ENCODE data around the gene RSPH1.

Gene RSPH1

DNA sequence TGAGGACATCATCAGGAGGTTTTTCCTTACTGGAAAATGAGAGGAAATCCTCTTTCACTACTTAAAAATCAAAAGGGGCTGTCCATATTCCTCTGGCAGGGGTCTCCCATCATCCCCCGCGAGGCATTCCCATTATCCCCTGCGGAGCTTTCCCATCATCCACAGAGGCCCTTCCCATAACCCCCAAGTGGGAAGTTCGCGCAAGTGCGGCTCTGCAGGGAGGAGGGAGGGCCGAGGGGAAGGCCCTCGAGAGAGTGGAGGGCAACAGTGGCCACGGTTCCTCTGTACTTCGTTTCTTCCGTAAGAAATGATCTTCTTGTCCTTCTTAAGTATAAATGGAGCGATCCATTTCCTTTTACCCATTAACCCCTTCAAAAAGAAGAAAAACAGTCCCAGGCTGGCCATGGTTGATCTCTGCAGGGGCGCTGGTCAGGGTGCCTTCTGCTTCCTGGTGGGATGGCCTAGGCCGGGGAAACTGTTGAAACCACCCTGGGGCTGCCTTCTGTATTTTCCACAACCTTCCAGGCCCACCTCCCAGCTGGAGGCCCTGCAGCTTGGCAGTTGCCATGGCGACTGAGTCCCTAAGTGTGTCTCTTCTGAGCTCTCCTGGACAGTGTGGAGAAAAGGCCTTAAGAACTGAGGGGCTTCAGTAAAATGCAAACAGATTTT lies 3.6 kb upstream of the RSPH1 start:
- H3K36me3 ChIP-seq (ENCODE audit: insufficient read depth, low read length) = no peaks in the 10 kb centered on the region
- no peaks in the 10 kb centered on the region for H3K9me2 ChIP-seq (replicated peaks; ENCODE audit: low read depth, low read length)
- TF ChIP-seq, protein P1, sequence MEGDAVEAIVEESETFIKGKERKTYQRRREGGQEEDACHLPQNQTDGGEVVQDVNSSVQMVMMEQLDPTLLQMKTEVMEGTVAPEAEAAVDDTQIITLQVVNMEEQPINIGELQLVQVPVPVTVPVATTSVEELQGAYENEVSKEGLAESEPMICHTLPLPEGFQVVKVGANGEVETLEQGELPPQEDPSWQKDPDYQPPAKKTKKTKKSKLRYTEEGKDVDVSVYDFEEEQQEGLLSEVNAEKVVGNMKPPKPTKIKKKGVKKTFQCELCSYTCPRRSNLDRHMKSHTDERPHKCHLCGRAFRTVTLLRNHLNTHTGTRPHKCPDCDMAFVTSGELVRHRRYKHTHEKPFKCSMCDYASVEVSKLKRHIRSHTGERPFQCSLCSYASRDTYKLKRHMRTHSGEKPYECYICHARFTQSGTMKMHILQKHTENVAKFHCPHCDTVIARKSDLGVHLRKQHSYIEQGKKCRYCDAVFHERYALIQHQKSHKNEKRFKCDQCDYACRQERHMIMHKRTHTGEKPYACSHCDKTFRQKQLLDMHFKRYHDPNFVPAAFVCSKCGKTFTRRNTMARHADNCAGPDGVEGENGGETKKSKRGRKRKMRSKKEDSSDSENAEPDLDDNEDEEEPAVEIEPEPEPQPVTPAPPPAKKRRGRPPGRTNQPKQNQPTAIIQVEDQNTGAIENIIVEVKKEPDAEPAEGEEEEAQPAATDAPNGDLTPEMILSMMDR (conservative IDR thresholded peaks at IDR 0.05; ENCODE audit: low read length) = no peak
- no peak for TF ChIP-seq EZH2phosphoT487 (IDR thresholded peaks at IDR 0.05; ENCODE audit: borderline replicate concordance)
- no peak overlapping the region for H3K9ac ChIP-seq (ENCODE audit: low read depth, low read length, poor library complexity, severe bottlenecking)
- H3K27me3 ChIP-seq (ENCODE audit: insufficient read depth, low read length, poor library complexity, severe bottlenecking) = no peaks in the 10 kb centered on the region
- H3F3A ChIP-seq (ENCODE audit: low read depth) = peaks cover 18% of the 10 kb centered on the region
- H3K4me3 ChIP-seq (ENCODE audit: low read length, poor library complexity, severe bottlenecking) = no peak overlapping the region
- peaks cover 58% of the 10 kb centered on the region for H3K4me1 ChIP-seq (ENCODE audit: insufficient read depth, low read length, poor library complexity, severe bottlenecking)
- no peaks in the 10 kb centered on the region for H4K20me1 ChIP-seq (ENCODE audit: insufficient read depth, low read length, poor library complexity, severe bottlenecking)
- no peak overlapping the region for H3K4me2 ChIP-seq (ENCODE audit: low read depth, low read length, poor library complexity, severe bottlenecking)
- H3K79me2 ChIP-seq (ENCODE audit: insufficient read depth, low read length) = no peaks in the 10 kb centered on the region; the same call in 1 of the 2 replicates
- no peak overlapping the region for H2AFZ ChIP-seq (ENCODE audit: low read length)
- H3K9me3 ChIP-seq (ENCODE audit: insufficient read depth, low read depth, low read length) = no peaks in the 10 kb centered on the region

DNA sequence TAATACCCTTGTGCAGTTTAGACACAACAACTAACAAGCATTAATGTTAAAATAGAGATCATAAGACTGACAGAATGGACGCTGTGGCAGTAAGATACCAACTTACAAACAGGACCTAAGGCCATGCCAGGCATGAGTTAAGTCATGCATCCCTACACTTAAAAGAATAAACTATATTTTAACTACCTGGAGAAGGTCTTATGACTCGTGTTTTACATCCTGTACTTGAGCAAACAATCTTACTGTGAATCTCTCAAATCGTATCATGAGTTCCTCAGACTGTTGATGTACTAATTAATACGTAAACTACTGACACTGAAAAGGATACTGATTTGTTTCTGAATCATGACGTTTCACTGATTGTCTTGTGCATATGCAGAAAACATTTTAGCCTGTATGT lies 2.0 kb upstream of the RSPH1 start:
- Histone ChIP-seq H3K79me2 (ENCODE audit: insufficient read depth, low read length) (no peaks in the 10 kb centered on the region; the same call in 1 of the 2 replicates), H3K36me3 (ENCODE audit: insufficient read depth, low read length) (no peaks in the 10 kb centered on the region), H2AFZ (ENCODE audit: low read length) (no peak overlapping the region), H3K27me3 (ENCODE audit: insufficient read depth, low read length, poor library complexity, severe bottlenecking) (no peaks in the 10 kb centered on the region), H3K4me2 (ENCODE audit: low read depth, low read length, poor library complexity, severe bottlenecking) (peak overlapping the region; percentile 80), H3K9me3 (ENCODE audit: insufficient read depth, low read depth, low read length) (no peaks in the 10 kb centered on the region), H3K4me3 (ENCODE audit: low read length, poor library complexity, severe bottlenecking) (no peak overlapping the region), H3F3A (ENCODE audit: low read depth) (peaks cover 8% of the 10 kb centered on the region; the same call in 1 of the 2 replicates), H3K9ac (ENCODE audit: low read depth, low read length, poor library complexity, severe bottlenecking) (peak overlapping the region; percentile 2), H3K4me1 (ENCODE audit: insufficient read depth, low read length, poor library complexity, severe bottlenecking) (peaks cover 44% of the 10 kb centered on the region), H4K20me1 (ENCODE audit: insufficient read depth, low read length, poor library complexity, severe bottlenecking) (no peaks in the 10 kb centered on the region), H3K9me2 (replicated peaks; ENCODE audit: low read depth, low read length) (no peaks in the 10 kb centered on the region)
- no peak for TF ChIP-seq EZH2phosphoT487 (IDR thresholded peaks at IDR 0.05; ENCODE audit: borderline replicate concordance)
- TF ChIP-seq, protein P1 (conservative IDR thresholded peaks at IDR 0.05; ENCODE audit: low read length) = no peak

DNA sequence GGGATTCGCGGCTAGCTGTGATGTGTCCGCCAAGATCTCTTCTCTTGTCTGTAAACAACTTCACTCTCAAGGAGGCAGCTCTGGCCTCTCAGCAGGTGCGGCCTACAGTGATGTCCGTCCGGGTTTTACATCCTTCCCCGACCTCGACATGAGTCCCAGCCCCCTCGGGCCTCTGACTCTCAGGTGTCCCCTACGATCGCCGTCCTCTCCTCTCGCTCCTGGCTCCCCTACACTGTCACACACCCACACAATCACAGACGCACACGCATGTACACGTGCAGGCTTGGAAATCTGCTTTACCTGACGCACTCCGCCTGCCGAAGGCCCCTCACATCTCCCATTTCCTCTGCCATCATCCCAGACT lies 797 bp upstream of the RSPH1 start:
- Histone ChIP-seq H3K4me2 (ENCODE audit: low read depth, low read length, poor library complexity, severe bottlenecking) (peak overlapping the region; percentile 80), H3K4me3 (ENCODE audit: low read length, poor library complexity, severe bottlenecking) (peak overlapping the region; percentile 79), H2AFZ (ENCODE audit: low read length) (peak overlapping the region; percentile 71; the same call in 1 of the 2 replicates), H3K27me3 (ENCODE audit: insufficient read depth, low read length, poor library complexity, severe bottlenecking) (no peaks in the 10 kb centered on the region), H3K9ac (ENCODE audit: low read depth, low read length, poor library complexity, severe bottlenecking) (peak overlapping the region; percentile 79), H4K20me1 (ENCODE audit: insufficient read depth, low read length, poor library complexity, severe bottlenecking) (no peaks in the 10 kb centered on the region), H3K9me3 (ENCODE audit: insufficient read depth, low read depth, low read length) (no peaks in the 10 kb centered on the region), H3K4me1 (ENCODE audit: insufficient read depth, low read length, poor library complexity, severe bottlenecking) (peaks cover 36% of the 10 kb centered on the region), H3K79me2 (ENCODE audit: insufficient read depth, low read length) (no peaks in the 10 kb centered on the region; the same call in 1 of the 2 replicates), H3K9me2 (replicated peaks; ENCODE audit: low read depth, low read length) (no peaks in the 10 kb centered on the region), H3F3A (ENCODE audit: low read depth) (0 out of 2 replicates have a peak, but pooled peaks cover 6% of the 10 kb centered on the region), H3K36me3 (ENCODE audit: insufficient read depth, low read length) (no peaks in the 10 kb centered on the region)
- TF ChIP-seq EZH2phosphoT487 (IDR thresholded peaks at IDR 0.05; ENCODE audit: borderline replicate concordance) = no peak

DNA sequence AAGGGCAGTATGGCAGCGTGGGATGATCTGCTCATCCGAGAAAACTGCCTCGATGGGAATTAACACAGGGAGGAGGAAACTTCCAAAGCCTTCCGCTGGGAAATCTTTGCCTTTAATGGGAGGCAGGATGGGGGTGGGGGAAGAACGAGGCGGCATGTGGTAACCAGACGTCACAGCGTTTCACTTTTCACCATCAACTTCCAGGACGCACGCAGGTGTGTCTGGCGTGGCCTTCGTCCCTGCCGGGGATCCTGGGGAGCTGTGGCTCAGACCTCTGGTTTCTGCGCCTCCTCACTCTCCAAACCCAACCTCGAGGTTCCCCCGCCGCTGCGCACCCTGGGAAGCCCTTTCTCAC lies 282 bp downstream of the RSPH1 start:
- no peaks in the 10 kb centered on the region for H3K27me3 ChIP-seq (ENCODE audit: insufficient read depth, low read length, poor library complexity, severe bottlenecking)
- H2AFZ ChIP-seq (ENCODE audit: low read length) = no peak overlapping the region
- peaks cover 36% of the 10 kb centered on the region for H3K4me1 ChIP-seq (ENCODE audit: insufficient read depth, low read length, poor library complexity, severe bottlenecking)
- H3K4me2 ChIP-seq (ENCODE audit: low read depth, low read length, poor library complexity, severe bottlenecking) = peak overlapping the region; percentile 77
- peak overlapping the region; percentile 23 for H3K9ac ChIP-seq (ENCODE audit: low read depth, low read length, poor library complexity, severe bottlenecking)
- no peaks in the 10 kb centered on the region for H3K9me3 ChIP-seq (ENCODE audit: insufficient read depth, low read depth, low read length)
- no peaks in the 10 kb centered on the region for H4K20me1 ChIP-seq (ENCODE audit: insufficient read depth, low read length, poor library complexity, severe bottlenecking)
- TF ChIP-seq, protein P1 (conservative IDR thresholded peaks at IDR 0.05; ENCODE audit: low read length) = no peak
- TF ChIP-seq EZH2phosphoT487 (IDR thresholded peaks at IDR 0.05; ENCODE audit: borderline replicate concordance) = no peak
- no peaks in the 10 kb centered on the region for H3K9me2 ChIP-seq (replicated peaks; ENCODE audit: low read depth, low read length)
- 0 out of 2 replicates have a peak, but pooled peaks cover 6% of the 10 kb centered on the region for H3F3A ChIP-seq (ENCODE audit: low read depth)
- peak overlapping the region; percentile 67 for H3K4me3 ChIP-seq (ENCODE audit: low read length, poor library complexity, severe bottlenecking)
- H3K36me3 ChIP-seq (ENCODE audit: insufficient read depth, low read length) = no peaks in the 10 kb centered on the region
- H3K79me2 ChIP-seq (ENCODE audit: insufficient read depth, low read length) = no peaks in the 10 kb centered on the region; the same call in 1 of the 2 replicates
